Measurements from ENCODE around the gene CAT.

CAT gene

DNA sequence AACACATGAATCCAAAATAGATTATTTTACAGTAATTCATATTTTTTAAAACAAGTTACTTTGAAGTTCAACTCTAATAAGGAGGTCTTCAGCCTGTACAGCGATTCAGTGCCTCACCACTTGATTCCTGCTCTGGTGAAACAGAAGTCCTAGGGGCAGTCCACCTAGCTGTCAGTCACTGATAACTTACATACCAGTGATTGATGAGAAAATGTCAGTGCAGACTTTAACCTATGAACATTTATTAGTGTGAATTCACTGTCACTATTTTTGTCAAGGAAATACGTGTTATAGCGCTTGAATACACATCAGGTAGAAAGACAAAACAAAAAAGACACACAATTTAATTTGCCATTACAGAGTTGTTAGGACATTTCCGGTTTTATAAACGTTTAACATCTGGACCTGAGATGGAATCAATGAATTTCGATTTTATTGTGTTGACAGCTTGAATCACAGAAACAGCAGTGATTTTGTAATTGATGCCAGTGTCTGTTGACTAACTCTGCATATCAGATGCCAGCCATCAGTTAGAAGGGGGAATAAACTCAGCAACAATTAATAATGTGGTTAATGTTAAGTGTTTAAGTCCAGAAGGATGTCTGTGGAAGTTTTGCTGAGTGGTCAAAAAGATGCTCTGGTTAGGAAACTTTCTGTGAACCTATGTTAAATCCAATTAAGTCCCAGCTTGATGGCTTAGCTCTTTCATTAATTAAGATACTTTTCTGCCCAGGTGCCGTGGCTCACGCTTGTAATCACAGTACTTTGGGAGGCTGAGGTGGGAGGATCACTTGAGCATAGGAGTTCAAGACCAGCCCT is 40.3 kb downstream of the CAT start:
- TF ChIP-seq, protein P1, sequence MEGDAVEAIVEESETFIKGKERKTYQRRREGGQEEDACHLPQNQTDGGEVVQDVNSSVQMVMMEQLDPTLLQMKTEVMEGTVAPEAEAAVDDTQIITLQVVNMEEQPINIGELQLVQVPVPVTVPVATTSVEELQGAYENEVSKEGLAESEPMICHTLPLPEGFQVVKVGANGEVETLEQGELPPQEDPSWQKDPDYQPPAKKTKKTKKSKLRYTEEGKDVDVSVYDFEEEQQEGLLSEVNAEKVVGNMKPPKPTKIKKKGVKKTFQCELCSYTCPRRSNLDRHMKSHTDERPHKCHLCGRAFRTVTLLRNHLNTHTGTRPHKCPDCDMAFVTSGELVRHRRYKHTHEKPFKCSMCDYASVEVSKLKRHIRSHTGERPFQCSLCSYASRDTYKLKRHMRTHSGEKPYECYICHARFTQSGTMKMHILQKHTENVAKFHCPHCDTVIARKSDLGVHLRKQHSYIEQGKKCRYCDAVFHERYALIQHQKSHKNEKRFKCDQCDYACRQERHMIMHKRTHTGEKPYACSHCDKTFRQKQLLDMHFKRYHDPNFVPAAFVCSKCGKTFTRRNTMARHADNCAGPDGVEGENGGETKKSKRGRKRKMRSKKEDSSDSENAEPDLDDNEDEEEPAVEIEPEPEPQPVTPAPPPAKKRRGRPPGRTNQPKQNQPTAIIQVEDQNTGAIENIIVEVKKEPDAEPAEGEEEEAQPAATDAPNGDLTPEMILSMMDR (IDR thresholded peaks at IDR 0.05; ENCODE audit: low read length, missing control alignments) = no peak
- no peak for DNase-seq (ENCODE audit: low read depth)
- no peak overlapping the region for H3K4me3 ChIP-seq (replicated peaks; ENCODE audit: low read depth, low read length)

DNA sequence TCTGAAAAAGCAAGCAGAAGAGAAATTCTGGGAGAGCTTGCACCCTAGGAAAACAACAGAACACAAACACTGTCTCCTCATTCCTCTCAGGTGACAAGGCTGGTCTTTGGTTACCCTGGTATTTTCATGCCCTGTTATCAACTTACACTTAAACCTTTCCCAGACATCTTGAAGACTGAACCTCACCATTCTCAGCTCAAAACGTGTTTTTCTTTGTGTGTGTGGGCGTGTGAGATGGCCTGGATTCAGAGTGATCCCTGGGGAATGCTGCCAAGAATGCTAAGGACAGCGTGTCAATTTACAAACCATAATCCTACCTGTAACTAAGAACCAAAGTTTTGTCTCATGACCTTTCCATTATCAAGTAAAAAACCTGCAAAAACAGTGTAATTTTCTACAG is 41.6 kb downstream of the CAT start:
- TF ChIP-seq, protein P1 (IDR thresholded peaks at IDR 0.05; ENCODE audit: low read length, missing control alignments) = no peak

DNA sequence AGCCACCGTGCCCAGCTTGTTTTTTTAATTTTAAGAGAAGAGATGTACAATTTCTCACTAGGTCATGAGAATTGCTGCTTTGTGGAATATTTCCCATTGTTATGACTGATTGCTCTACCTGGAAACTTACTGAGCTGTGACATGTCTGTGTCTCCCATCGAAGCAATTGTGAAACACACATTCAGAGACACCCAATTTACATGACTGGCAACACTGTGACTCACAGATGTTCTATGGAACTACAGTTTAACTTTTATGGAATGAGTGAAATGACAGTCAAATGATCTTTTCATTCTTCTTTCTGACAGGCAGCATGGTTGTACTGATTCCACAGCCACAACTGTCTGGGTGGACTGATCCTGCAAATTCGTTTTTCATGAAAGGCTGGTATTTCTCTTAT is 42.6 kb downstream of the CAT start:
- H3K4me3 ChIP-seq (replicated peaks; ENCODE audit: low read depth, low read length) = no peak overlapping the region
- DNase-seq (ENCODE audit: low read depth) = no peak
- TF ChIP-seq, protein P1 (IDR thresholded peaks at IDR 0.05; ENCODE audit: low read length, missing control alignments) = no peak

More for the DNA sequence above, 41.6 kb downstream of the CAT start:
- no peak overlapping the region for H3K4me3 ChIP-seq (replicated peaks; ENCODE audit: low read depth, low read length)
- peak; percentile 4 for DNase-seq (ENCODE audit: low read depth)

DNA sequence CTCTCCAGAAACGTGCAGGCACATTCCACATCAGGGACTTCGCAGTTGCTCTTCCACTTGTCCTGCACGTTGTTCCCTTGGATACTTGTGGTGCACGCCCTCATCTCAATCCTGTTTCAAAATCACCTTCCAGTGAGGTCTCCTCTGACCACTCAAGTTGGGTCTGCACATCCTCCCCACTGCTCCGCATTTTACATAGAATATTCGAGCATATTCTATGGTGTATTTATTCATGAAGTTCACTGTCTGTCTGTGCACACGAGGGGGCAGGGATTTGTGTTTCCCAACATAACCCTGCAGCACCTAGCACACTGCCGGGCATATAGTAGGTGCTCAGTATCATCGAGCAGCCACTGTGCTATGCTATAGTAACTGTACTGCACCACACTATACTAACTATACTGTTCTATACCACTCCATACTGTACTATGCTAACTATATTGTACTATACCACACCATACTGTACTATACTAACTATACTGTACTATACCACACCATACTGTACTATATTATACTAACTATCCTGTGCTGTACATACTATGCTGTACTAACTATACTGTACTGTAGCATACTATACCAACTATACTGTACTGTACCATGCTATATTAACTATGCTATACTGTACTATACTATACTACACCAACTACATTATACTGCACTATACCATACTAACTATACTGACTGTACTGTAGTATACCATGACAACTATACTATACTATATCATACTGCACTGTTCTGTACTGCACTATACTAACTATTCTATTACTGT is 44.6 kb downstream of the CAT start:
- TF ChIP-seq, protein P1 (IDR thresholded peaks at IDR 0.05; ENCODE audit: low read length, missing control alignments) = no peak
- DNase-seq (ENCODE audit: low read depth) = no peak
- H3K4me3 ChIP-seq (replicated peaks; ENCODE audit: low read depth, low read length) = no peak overlapping the region

DNA sequence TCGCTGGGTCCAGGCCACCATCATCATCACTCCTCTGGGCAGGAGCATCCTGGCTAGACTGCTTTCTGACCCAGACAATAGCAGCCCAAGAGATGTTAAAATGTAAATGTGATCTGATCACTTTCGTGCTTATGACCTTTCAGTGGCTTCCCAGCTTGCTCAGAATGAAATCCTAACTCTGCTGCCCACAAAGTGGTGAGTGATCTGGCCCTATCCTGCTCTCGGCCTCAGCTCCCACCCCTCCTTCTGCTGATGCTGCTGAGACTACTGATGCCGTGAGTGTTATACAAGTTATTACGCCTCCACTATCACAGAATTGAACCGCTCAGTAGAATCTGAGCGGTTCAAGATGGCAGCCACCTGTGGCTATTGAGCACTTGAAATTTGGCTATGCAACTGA is 48.7 kb downstream of the CAT start:
- TF ChIP-seq, protein P1 (IDR thresholded peaks at IDR 0.05; ENCODE audit: low read length, missing control alignments) = no peak
- no peak overlapping the region for H3K4me3 ChIP-seq (replicated peaks; ENCODE audit: low read depth, low read length)
- no peak for DNase-seq (ENCODE audit: low read depth)

DNA sequence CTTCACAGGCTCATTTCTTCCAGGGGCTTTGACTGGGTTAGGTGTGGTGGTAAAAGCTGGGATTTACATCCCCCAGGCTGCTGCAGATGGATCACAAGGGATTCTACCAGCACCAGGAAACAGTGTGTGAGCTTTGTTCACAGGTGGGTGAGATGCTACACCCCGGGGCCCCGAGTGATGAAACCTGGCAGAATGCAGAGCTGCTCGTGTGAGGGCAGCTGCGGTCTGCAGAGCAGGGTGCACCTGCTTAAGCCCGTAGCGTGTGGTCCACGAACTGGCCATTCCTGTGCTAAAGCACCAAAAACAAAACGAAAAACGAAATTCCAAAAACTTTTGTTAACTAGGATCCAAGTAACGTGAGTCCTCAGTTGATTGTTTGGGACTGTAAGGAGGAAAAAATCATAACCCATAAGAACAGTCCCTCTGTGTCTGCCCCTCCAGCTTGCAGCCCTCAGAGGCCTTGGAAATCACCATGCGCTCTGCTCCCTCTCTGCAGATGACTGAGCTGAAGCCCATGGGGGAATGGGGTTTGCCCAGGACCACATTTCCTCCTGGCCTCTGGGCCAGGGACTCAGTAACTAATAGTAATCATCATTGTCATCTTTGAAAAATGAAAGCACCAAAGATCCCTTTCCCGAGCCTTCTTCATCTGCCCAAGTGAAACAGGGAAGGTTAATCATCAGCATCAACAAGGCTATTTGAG is 50.3 kb downstream of the CAT start:
- TF ChIP-seq, protein P1 (IDR thresholded peaks at IDR 0.05; ENCODE audit: low read length, missing control alignments) = no peak
- H3K4me3 ChIP-seq (replicated peaks; ENCODE audit: low read depth, low read length) = no peak overlapping the region
- no peak for DNase-seq (ENCODE audit: low read depth)
